Superior temporal gyrus (tissue), 1 donor: ENCODE results near the gene MRPL54.
"Not testable (repeated sequence)": the region's sequence is repeated elsewhere in the genome, so short reads cannot be mapped to it uniquely, and the experiment has no call there.

Source experiments
- DNase-seq: peaks from one replicate; pipeline ENCODE4 v3.0.0-alpha.2; 2016; ENCODE audit errors: extremely low spot score

MRPL54 gene

GRCh38 chr19:3740431-3740830 lies 22.1 kb upstream of the MRPL54 start:
- no peak for DNase-seq

GRCh38 chr19:3743486-3743885 lies 19.0 kb upstream of the MRPL54 start:
- no peak for DNase-seq

GRCh38 chr19:3745363-3746045 lies 17.0 kb upstream of the MRPL54 start:
- no peak for DNase-seq

GRCh38 chr19:3746371-3747056 lies 16.0 kb upstream of the MRPL54 start:
- DNase-seq = no peak

GRCh38 chr19:3748965-3749364 lies 13.5 kb upstream of the MRPL54 start:
- DNase-seq = no peak

GRCh38 chr19:3750211-3750610 lies 12.3 kb upstream of the MRPL54 start:
- no peak for DNase-seq

- DNase-seq = no peak
Measured at GRCh38 chr19:3751236-3751635, 11.2 kb upstream of the MRPL54 start.

- no peak for DNase-seq
Measured at GRCh38 chr19:3752492-3752891, 10.0 kb upstream of the MRPL54 start.

GRCh38 chr19:3753631-3754410 lies 8.7 kb upstream of the MRPL54 start:
- no peak for DNase-seq

- DNase-seq = not testable (repeated sequence)
Measured at GRCh38 chr19:3757705-3758104, 4.8 kb upstream of the MRPL54 start.

GRCh38 chr19:3758297-3758696 lies 4.2 kb upstream of the MRPL54 start:
- not testable (repeated sequence) for DNase-seq

GRCh38 chr19:3759482-3760254 lies 2.8 kb upstream of the MRPL54 start:
- no peak for DNase-seq

- no peak for DNase-seq
Measured at GRCh38 chr19:3760871-3761361, 1.6 kb upstream of the MRPL54 start.

- peak; percentile 93 for DNase-seq
Measured at GRCh38 chr19:3761382-3762129, 926 bp upstream of the MRPL54 start, which contains the start of gene APBA3. APBA3 (minus strand) TSS chr19:3761692; CDS start chr19:3760264, 1,428 bp downstream.

- no peak for DNase-seq
Measured at GRCh38 chr19:3762130-3762473, 380 bp upstream of the MRPL54 start.

- DNase-seq = no peak
Measured at GRCh38 chr19:3765121-3765520, 2.6 kb downstream of the MRPL54 start.

GRCh38 chr19:3765757-3766156 lies 3.3 kb downstream of the MRPL54 start:
- DNase-seq = not testable (repeated sequence)

- DNase-seq = no peak
Measured at GRCh38 chr19:3766520-3766919, 4.0 kb downstream of the MRPL54 start.

GRCh38 chr19:3767050-3767449 lies 4.6 kb downstream of the MRPL54 start:
- DNase-seq = no peak

- DNase-seq = no peak
Measured at GRCh38 chr19:3768015-3768747, 5.7 kb downstream of the MRPL54 start.
